ENCODE results near the gene IFITM10.

- TF ChIP-seq EZH2phosphoT487 (IDR thresholded peaks at IDR 0.05; ENCODE audit: low read depth) (no peak), CTCF (IDR thresholded peaks at IDR 0.05; ENCODE audit: low read depth, low read length) (no peak)
These were observed 1.9 kb upstream of the IFITM10 start for GRCh38 chr11:1751999-1752906.

Data from OCI-LY3 (cell line).